ENCODE results near the gene RAB31. TPM values are rescaled to one million over a fixed set of nuclear protein-coding genes. Genes with fewer than 3 reads are reported as not detected.

RAB31 gene
- total RNA-seq, 2 experiments from 2014 or later, result 0.38 to 0.89 TPM

Other genes starting within 250 kb of the RAB31 start
- 10 to 100 TPM; 46.9 to 51.1 TPM for gene RALBP1, start 232.8 kb upstream of the RAB31 start, total RNA-seq
- 10 to 100 TPM; 23.0 to 23.6 TPM for gene PPP4R1, start 93.7 kb upstream of the RAB31 start, total RNA-seq
- not detected for gene TXNDC2, start 177.7 kb downstream of the RAB31 start, total RNA-seq
- 100 to 1,000 TPM; 150 to 159 TPM for gene VAPA, start 205.7 kb downstream of the RAB31 start, total RNA-seq